Activated T-helper 2 cell treated with anti-CD3 and anti-CD28 coated beads, Interferon-gamma antibody, Interleukin-2, Interleukin-4, amounts not matched to agents 10 μg/mL and 5 μg/mL and 100 μg/mL, durations not matched to agents 14 hours and 24 hours and 36 hours (primary cell): Measurements from ENCODE around the gene LYPLAL1. TPM values are rescaled to one million over a fixed set of nuclear protein-coding genes. Genes with fewer than 3 reads are reported as not detected.
"Not testable (repeated sequence)": the region's sequence is repeated elsewhere in the genome, so short reads cannot be mapped to it uniquely, and the experiment has no call there.

Source experiments
- DNase-seq: peaks from one replicate; pipeline ENCODE4 v3.0.0; 2021; ENCODE audit warnings: low spot score
- H3K27ac Mint-ChIP-seq: one replicate; pipeline ENCODE4 v1.8.0; 2021; ENCODE audit warnings: mixed read lengths
- H3K27me3 Mint-ChIP-seq: one replicate; pipeline ENCODE4 v1.8.0; 2021; ENCODE audit warnings: low read depth, mixed read lengths
- H3K36me3 Mint-ChIP-seq: one replicate; pipeline ENCODE4 v1.8.0; 2021; ENCODE audit warnings: low read depth, mixed read lengths
- H3K4me1 Mint-ChIP-seq: one replicate; pipeline ENCODE4 v1.8.0; 2021; ENCODE audit warnings: low read depth, mixed read lengths
- H3K4me3 Mint-ChIP-seq: one replicate; pipeline ENCODE4 v1.8.0; 2021; ENCODE audit warnings: low read depth, mild to moderate bottlenecking, moderate library complexity, mixed read lengths
- H3K9me3 Mint-ChIP-seq: one replicate; pipeline ENCODE4 v1.8.0; 2021; ENCODE audit warnings: mixed read lengths
- intact Hi-C: fragments of 100-400 bp; cut with micrococcal nuclease; formaldehyde crosslinking; loops from one replicate; pipeline ENCODE4 v1.15.1; 2023
- total RNA-seq: library from RNA; stranded (reverse); gene quantifications from 2 replicates; pipeline ENCODE4 v1.2.3, GENCODE V29; 2022

Gene LYPLAL1
- total RNA-seq, 1 donor from 2014 or later: 21.2 TPM

GRCh38 chr1:219190605-219191004 is 16.9 kb downstream of the LYPLAL1 start:
- Mint-ChIP-seq H3K9me3 (peaks cover under 1% of the 10 kb centered on the region), H3K4me1 (peaks cover 19% of the 10 kb centered on the region), H3K27ac (no peak overlapping the region), H3K27me3 (no peaks in the 10 kb centered on the region), H3K36me3 (peaks cover 23% of the 10 kb centered on the region), H3K4me3 (no peak overlapping the region)
- no peak for DNase-seq
- intact Hi-C loops: no loop called here

DNA sequence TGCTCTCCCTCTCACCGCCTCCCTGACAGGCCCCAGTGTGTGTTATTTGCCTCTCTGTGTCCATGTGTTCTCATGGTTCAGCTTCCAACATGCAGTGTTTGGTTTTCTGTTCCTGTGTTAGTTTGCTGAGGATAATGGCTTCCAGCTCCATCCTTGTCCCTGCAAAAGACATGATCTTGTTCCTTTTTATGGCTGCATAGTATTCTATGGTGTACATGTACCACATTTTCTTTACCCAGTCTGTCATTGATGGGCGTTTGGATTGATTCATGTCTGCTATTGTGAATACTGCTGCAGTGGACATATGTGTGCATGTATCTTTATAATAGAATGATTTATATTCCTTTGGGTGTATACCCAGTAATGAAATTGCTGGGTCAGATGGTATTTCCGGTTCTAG is 22.2 kb downstream of the LYPLAL1 start:
- H3K9me3 Mint-ChIP-seq, H3K27me3 Mint-ChIP-seq, H3K27ac Mint-ChIP-seq, DNase-seq, H3K4me1 Mint-ChIP-seq, intact Hi-C loops, H3K4me3 Mint-ChIP-seq: not testable (repeated sequence)
- peaks cover 39% of the 10 kb centered on the region for H3K36me3 Mint-ChIP-seq

DNA sequence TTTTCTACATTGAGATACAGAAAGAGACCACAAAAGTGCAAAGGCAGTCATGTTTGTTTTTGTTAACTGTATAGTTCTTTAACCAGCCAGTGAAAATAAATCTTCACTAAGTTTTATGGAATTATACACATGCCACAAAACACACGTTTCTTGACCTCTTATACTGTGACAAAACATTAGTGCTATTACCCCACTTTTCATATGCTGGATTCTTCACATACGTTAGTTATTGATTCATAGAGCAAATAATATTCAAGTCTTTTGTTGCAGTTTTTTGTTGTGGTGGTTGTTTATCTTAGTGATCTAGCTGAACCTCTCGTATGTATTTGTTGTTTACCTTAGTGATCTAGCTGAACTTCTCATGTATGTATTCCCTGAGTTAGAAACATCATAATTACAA is 28.0 kb downstream of the LYPLAL1 start:
- peaks cover 10% of the 10 kb centered on the region for H3K36me3 Mint-ChIP-seq
- no peaks in the 10 kb centered on the region for H3K27me3 Mint-ChIP-seq
- H3K4me1 Mint-ChIP-seq: no peaks in the 10 kb centered on the region
- intact Hi-C loops: no loop called here
- no peaks in the 10 kb centered on the region for H3K9me3 Mint-ChIP-seq
- H3K27ac Mint-ChIP-seq: no peak overlapping the region
- H3K4me3 Mint-ChIP-seq: no peak overlapping the region
- no peak for DNase-seq

GRCh38 chr1:219202567-219202966 is 28.9 kb downstream of the LYPLAL1 start:
- H3K27me3 Mint-ChIP-seq: no peaks in the 10 kb centered on the region
- H3K4me3 Mint-ChIP-seq: no peak overlapping the region
- H3K27ac Mint-ChIP-seq: no peak overlapping the region
- intact Hi-C loops: no loop called here
- no peak for DNase-seq
- peaks cover 7% of the 10 kb centered on the region for H3K36me3 Mint-ChIP-seq
- no peaks in the 10 kb centered on the region for H3K9me3 Mint-ChIP-seq
- H3K4me1 Mint-ChIP-seq: no peaks in the 10 kb centered on the region

DNA sequence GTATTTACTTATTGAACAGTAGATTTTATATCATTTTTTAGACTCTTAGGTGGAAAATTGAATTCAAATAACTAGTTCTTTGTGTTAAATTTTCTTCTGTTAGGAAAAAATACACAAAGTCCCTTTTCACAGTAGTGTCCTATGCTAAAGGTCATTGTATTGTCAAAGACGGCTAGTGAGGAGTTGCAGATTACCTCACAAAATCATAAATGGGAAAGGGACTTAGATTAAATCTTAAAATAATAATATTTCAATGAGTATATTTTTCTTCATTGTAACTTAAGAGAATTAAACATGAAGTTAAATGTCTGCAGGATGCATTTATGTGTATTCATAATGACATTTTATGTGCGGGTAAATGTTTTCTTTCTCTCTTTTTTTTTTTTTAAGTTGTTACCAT is 32.7 kb downstream of the LYPLAL1 start:
- DNase-seq: no peak
- no peak overlapping the region for H3K4me3 Mint-ChIP-seq
- H3K27ac Mint-ChIP-seq: no peak overlapping the region
- peaks cover 3% of the 10 kb centered on the region for H3K36me3 Mint-ChIP-seq
- no peaks in the 10 kb centered on the region for H3K9me3 Mint-ChIP-seq
- intact Hi-C loops: no loop called here
- H3K4me1 Mint-ChIP-seq: no peaks in the 10 kb centered on the region
- H3K27me3 Mint-ChIP-seq: no peaks in the 10 kb centered on the region

GRCh38 chr1:219209578-219209977 is 35.9 kb downstream of the LYPLAL1 start:
- H3K27me3 Mint-ChIP-seq: no peaks in the 10 kb centered on the region
- H3K4me1 Mint-ChIP-seq: no peaks in the 10 kb centered on the region
- H3K4me3 Mint-ChIP-seq: no peak overlapping the region
- DNase-seq: no peak
- intact Hi-C loops: no loop called here
- H3K9me3 Mint-ChIP-seq: no peaks in the 10 kb centered on the region
- no peak overlapping the region for H3K27ac Mint-ChIP-seq
- H3K36me3 Mint-ChIP-seq: peaks cover 4% of the 10 kb centered on the region

- Mint-ChIP-seq H3K4me3 (no peak overlapping the region), H3K9me3 (no peaks in the 10 kb centered on the region), H3K27ac (no peak overlapping the region), H3K4me1 (no peaks in the 10 kb centered on the region), H3K27me3 (no peaks in the 10 kb centered on the region), H3K36me3 (peaks cover 4% of the 10 kb centered on the region)
- no peak for DNase-seq
- intact Hi-C loops: no loop called here
Measured at GRCh38 chr1:219210067-219210466, 36.4 kb downstream of the LYPLAL1 start.

GRCh38 chr1:219215477-219215876 is 41.8 kb downstream of the LYPLAL1 start:
- H3K36me3 Mint-ChIP-seq: peaks cover 10% of the 10 kb centered on the region
- H3K4me1 Mint-ChIP-seq: no peaks in the 10 kb centered on the region
- H3K4me3 Mint-ChIP-seq: no peak overlapping the region
- H3K27ac Mint-ChIP-seq: no peak overlapping the region
- H3K9me3 Mint-ChIP-seq: no peaks in the 10 kb centered on the region
- H3K27me3 Mint-ChIP-seq: no peaks in the 10 kb centered on the region
- intact Hi-C loops: no loop called here
- no peak for DNase-seq

DNA sequence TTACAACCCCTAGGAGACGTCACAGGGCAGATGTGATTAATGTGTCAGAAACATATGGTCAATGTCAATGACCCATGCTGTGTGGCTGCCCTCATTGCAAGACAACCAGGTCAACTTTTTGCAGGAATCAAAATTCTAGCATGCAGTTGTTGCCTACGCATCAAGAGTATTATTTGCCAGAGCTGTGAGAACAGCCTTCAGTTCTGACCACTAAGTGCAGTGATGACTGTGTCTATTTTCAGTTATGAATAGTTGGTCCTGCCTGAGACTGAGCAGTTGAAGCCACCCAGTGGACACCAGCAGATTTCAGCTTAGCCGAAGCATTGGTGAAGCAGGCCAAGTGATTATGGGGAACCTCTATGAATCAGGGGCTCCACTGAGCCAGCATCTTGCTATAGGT is 47.3 kb downstream of the LYPLAL1 start:
- no peak for DNase-seq
- no peaks in the 10 kb centered on the region for H3K4me1 Mint-ChIP-seq
- no peak overlapping the region for H3K4me3 Mint-ChIP-seq
- intact Hi-C loops: no loop called here
- H3K27ac Mint-ChIP-seq: no peak overlapping the region
- no peaks in the 10 kb centered on the region for H3K27me3 Mint-ChIP-seq
- H3K36me3 Mint-ChIP-seq: no peaks in the 10 kb centered on the region
- no peaks in the 10 kb centered on the region for H3K9me3 Mint-ChIP-seq

DNA sequence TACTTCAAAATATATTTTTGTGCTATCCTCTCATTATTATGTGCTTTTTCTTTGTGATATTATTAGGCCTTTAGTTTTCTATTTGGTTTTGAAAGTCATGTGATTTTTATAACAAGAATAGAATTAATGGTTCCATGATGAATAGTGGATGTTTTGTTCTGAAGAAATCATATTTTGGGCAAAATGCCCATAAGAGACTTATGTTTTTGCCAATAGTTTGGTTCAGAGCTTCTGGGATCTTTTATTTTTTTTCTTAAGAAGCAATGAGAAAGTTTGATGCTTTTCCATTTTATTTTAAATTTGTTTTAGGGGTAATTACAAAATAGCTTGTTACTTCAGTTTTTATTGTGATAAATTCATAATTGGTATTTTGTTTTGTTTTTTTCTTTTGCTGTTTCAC is 49.8 kb downstream of the LYPLAL1 start:
- Mint-ChIP-seq H3K27me3 (no peaks in the 10 kb centered on the region), H3K4me3 (no peak overlapping the region), H3K9me3 (no peaks in the 10 kb centered on the region), H3K4me1 (no peaks in the 10 kb centered on the region), H3K27ac (no peak overlapping the region), H3K36me3 (no peaks in the 10 kb centered on the region)
- no peak for DNase-seq
- intact Hi-C loops: no loop called here

- no peak for DNase-seq
- no peaks in the 10 kb centered on the region for H3K27me3 Mint-ChIP-seq
- H3K4me1 Mint-ChIP-seq: no peaks in the 10 kb centered on the region
- intact Hi-C loops: no loop called here
- H3K36me3 Mint-ChIP-seq: no peaks in the 10 kb centered on the region
- H3K4me3 Mint-ChIP-seq: no peak overlapping the region
- no peaks in the 10 kb centered on the region for H3K9me3 Mint-ChIP-seq
- no peak overlapping the region for H3K27ac Mint-ChIP-seq
Measured at GRCh38 chr1:219226196-219226595, 52.5 kb downstream of the LYPLAL1 start.

DNA sequence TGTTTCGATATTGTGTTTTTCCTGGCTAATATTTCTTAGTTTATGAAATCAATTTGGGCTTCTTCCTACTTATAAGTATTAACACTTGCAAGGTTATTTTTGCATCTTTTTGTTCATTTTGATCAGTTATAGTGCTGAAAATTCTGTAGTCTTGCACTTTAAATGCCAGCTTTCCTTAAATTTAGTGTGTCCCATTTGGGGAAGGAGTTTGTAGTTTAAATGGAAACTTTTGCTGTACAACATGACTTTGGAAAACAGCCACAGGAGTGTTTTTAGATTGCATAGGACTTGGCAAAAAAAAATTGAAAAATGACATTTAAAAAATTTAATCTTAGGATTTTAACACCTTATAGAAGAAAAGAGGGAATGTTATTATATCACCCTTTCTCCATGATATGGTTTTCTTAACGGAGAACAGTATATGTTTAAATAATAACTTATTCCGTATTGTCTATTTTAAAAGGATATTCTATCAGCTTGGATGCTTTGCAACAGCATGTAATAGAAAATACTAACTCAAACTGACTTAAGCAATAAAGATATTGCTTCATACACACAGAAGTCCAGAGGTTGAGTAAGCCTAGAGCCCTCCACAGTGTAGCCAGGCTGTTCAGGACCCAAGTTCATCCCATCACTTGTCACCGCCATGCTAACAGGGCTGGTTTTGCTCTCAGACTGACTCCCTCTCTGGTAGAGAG is 53.8 kb downstream of the LYPLAL1 start:
- intact Hi-C loops: no loop called here
- no peaks in the 10 kb centered on the region for H3K36me3 Mint-ChIP-seq
- H3K4me1 Mint-ChIP-seq: no peaks in the 10 kb centered on the region
- no peak for DNase-seq
- H3K9me3 Mint-ChIP-seq: no peaks in the 10 kb centered on the region
- no peak overlapping the region for H3K4me3 Mint-ChIP-seq
- no peaks in the 10 kb centered on the region for H3K27me3 Mint-ChIP-seq
- H3K27ac Mint-ChIP-seq: no peak overlapping the region

- intact Hi-C loops: no loop called here
- no peaks in the 10 kb centered on the region for H3K27me3 Mint-ChIP-seq
- no peak overlapping the region for H3K27ac Mint-ChIP-seq
- no peak overlapping the region for H3K4me3 Mint-ChIP-seq
- no peaks in the 10 kb centered on the region for H3K4me1 Mint-ChIP-seq
- H3K9me3 Mint-ChIP-seq: no peaks in the 10 kb centered on the region
- no peak for DNase-seq
- H3K36me3 Mint-ChIP-seq: no peaks in the 10 kb centered on the region
Measured at GRCh38 chr1:219228058-219228419, 54.4 kb downstream of the LYPLAL1 start.

DNA sequence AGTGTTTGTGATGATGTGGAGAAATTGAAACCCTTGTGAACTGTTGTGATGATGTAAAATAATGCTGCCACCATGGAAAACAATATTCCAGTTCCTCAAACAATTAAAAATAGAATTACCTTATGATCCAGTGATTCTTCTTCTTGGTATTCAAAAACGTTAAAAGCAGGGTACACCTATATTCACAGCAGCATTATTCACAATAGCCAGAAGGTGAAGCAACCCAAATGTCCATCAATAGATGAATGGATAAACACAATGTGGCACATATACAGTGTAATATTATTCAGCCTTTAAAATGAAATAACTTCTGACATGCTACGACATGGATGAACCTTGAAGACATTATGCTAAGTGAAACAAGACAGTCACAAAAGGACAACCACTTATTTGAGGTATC is 59.2 kb downstream of the LYPLAL1 start:
- intact Hi-C loops: no loop called here
- no peak overlapping the region for H3K4me3 Mint-ChIP-seq
- H3K9me3 Mint-ChIP-seq: no peaks in the 10 kb centered on the region
- no peaks in the 10 kb centered on the region for H3K36me3 Mint-ChIP-seq
- no peaks in the 10 kb centered on the region for H3K27me3 Mint-ChIP-seq
- DNase-seq: no peak
- H3K4me1 Mint-ChIP-seq: no peaks in the 10 kb centered on the region
- H3K27ac Mint-ChIP-seq: no peak overlapping the region
